ENCODE data around the gene CD82.

Gene CD82

GRCh38 chr11:44596525-44597276, 31.2 kb downstream of the CD82 start:
- no peak for DNase-seq (ENCODE audit: low read depth, low spot score)
- CTCF ChIA-PET, result interaction anchor here (1.1 to 3.7 kb wide), 6 partner anchors 7 to 42 kb away, joined by 3 to 14 read pairs (median 4); no protein-coding TSS in a partner anchor
- POLR2A ChIA-PET, result interaction anchor here (0.6 kb wide), 1 partner anchor 39 kb away, joined by 3 read pairs; no protein-coding TSS in a partner anchor
- no peak for TF ChIP-seq CTCF (IDR thresholded peaks at IDR 0.05; ENCODE audit: insufficient read depth, low read length, missing control alignments)
- H3K4me3 ChIP-seq (ENCODE audit: low read depth, low read length), result no peak overlapping the region

- DNase-seq (ENCODE audit: low read depth, low spot score), result no peak
- POLR2A ChIA-PET, result no interaction called here
- TF ChIP-seq CTCF (IDR thresholded peaks at IDR 0.05; ENCODE audit: insufficient read depth, low read length, missing control alignments), result no peak
- CTCF ChIA-PET, result interaction anchor here (1.8 to 3.7 kb wide), 2 partner anchors 20 to 40 kb away, joined by 6 to 14 read pairs; no protein-coding TSS in a partner anchor
- no peak overlapping the region for H3K4me3 ChIP-seq (ENCODE audit: low read depth, low read length)
Measured at GRCh38 chr11:44597358-44598012, 32.0 kb downstream of the CD82 start.

GRCh38 chr11:44598831-44599230, 33.4 kb downstream of the CD82 start:
- ChIA-PET CTCF (interaction anchor here (0.6 to 4.3 kb wide), 7 partner anchors 10 to 312 kb away, joined by 3 to 20 read pairs (median 3); no protein-coding TSS in a partner anchor), POLR2A (no interaction called here)
- no peak for DNase-seq (ENCODE audit: low read depth, low spot score)
- H3K4me3 ChIP-seq (ENCODE audit: low read depth, low read length), result no peak overlapping the region
- no peak for TF ChIP-seq CTCF (IDR thresholded peaks at IDR 0.05; ENCODE audit: insufficient read depth, low read length, missing control alignments)

GRCh38 chr11:44600261-44600660, 34.8 kb downstream of the CD82 start:
- DNase-seq (ENCODE audit: low read depth, low spot score), result no peak
- ChIA-PET POLR2A (no interaction called here), CTCF (interaction anchor here (1.1 to 4.3 kb wide), 3 partner anchors 17 to 44 kb away, joined by 3 to 20 read pairs (median 8); no protein-coding TSS in a partner anchor)
- H3K4me3 ChIP-seq (ENCODE audit: low read depth, low read length), result no peak overlapping the region
- TF ChIP-seq CTCF (IDR thresholded peaks at IDR 0.05; ENCODE audit: insufficient read depth, low read length, missing control alignments), result no peak

- ChIA-PET POLR2A (no interaction called here), CTCF (interaction anchor here (1.0 to 4.3 kb wide), 7 partner anchors 14 to 44 kb away, joined by 3 to 20 read pairs (median 5); no protein-coding TSS in a partner anchor)
- DNase-seq (ENCODE audit: low read depth, low spot score), result no peak
- no peak overlapping the region for H3K4me3 ChIP-seq (ENCODE audit: low read depth, low read length)
- TF ChIP-seq CTCF (IDR thresholded peaks at IDR 0.05; ENCODE audit: insufficient read depth, low read length, missing control alignments), result no peak
Measured at GRCh38 chr11:44600839-44601383, 35.4 kb downstream of the CD82 start.
